Measurements from ENCODE around the gene PRUNE2. TPM values are rescaled to one million over a fixed set of nuclear protein-coding genes. Genes with fewer than 3 reads are reported as not detected.

The PRUNE2 gene
- total and polyA plus RNA-seq, 8 donors, result 1.4 to 19.1 (median 4.6) TPM

DNA sequence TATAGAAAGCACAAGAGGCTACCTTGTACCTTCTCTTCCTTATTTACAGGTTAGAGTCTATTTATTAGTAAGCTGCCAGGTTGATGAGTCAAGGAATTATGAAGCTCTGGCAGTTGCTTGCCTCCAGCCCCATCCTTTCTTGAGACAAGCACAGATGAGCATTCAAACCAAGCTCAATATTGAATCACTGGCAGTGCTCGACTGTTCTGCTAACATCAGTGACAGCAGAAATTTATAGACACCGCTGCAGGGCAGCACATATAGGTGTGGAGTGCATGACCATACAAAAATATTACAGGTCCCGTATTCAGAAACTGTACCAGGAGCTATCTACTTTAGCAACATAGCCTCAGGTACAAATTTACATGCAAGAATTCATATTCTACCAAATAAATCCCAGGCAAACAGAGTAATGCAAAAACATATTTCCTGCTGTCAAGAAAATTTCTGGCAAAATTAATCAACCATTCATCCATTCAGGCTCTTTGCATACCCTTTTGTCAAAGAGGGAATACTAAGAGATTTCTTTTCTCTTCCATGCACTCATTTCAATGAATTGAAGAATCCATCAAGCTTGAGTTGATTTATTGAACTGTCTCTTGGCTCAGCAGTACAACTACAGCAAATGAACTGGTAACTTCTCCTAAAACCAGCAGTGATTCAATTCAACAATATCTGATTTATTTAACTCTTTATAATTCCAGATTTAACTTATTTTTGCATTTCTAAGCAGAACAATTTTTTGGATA lies 168.6 kb downstream of the PRUNE2 start:
- 76 to 86% methylated on average over 3 of the region's 3 CpGs for WGBS, 2 donors
- no peak for ATAC-seq
- TF ChIP-seq, protein P1, sequence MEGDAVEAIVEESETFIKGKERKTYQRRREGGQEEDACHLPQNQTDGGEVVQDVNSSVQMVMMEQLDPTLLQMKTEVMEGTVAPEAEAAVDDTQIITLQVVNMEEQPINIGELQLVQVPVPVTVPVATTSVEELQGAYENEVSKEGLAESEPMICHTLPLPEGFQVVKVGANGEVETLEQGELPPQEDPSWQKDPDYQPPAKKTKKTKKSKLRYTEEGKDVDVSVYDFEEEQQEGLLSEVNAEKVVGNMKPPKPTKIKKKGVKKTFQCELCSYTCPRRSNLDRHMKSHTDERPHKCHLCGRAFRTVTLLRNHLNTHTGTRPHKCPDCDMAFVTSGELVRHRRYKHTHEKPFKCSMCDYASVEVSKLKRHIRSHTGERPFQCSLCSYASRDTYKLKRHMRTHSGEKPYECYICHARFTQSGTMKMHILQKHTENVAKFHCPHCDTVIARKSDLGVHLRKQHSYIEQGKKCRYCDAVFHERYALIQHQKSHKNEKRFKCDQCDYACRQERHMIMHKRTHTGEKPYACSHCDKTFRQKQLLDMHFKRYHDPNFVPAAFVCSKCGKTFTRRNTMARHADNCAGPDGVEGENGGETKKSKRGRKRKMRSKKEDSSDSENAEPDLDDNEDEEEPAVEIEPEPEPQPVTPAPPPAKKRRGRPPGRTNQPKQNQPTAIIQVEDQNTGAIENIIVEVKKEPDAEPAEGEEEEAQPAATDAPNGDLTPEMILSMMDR (IDR thresholded peaks at IDR 0.05), result no peak
- H3K4me1 ChIP-seq, result no peaks in the 10 kb centered on the region
- intact Hi-C loops (cut with DNase I), result no loop called here
- no peaks in the 10 kb centered on the region for H3K9me3 ChIP-seq
- peaks cover 0 to 4% (median 0%) of the 10 kb centered on the region in 4 donors for H3K27me3 ChIP-seq
- no peak overlapping the region for H3K4me3 ChIP-seq
- no peaks in the 10 kb centered on the region for H3K36me3 ChIP-seq
- no peak for DNase-seq
- FAIRE-seq, result no peak
- H3K27ac ChIP-seq, result no peak overlapping the region

DNA sequence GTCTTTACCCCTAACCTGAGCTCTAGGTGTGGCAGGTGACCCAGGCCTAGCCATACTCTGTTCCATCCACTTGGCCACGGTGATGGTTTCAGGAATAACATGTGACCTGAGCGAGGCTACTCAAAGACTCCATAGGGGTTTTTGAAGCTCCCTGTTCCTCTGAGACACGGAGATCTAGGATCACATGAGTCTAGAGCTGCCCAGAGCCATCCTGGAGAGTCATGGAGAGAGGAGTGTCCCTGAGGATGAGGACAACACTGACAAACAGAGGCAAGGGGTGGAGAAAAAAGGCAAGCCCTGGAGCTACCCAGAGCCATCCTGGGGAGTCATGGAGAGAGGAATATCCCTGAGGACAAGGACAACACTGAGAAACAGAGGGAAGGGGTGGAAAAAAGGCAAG lies 171.2 kb downstream of the PRUNE2 start:
- DNase-seq, result no peak
- Histone ChIP-seq H3K27ac (no peak overlapping the region), H3K4me3 (no peak overlapping the region), H3K36me3 (no peaks in the 10 kb centered on the region), H3K4me1 (peaks cover 0 to 1% (median 0%) of the 10 kb centered on the region in 3 donors), H3K27me3 (peaks cover 0 to 4% (median 0%) of the 10 kb centered on the region in 4 donors), H3K9me3 (no peaks in the 10 kb centered on the region)
- no peak for ATAC-seq
- TF ChIP-seq, protein P1 (IDR thresholded peaks at IDR 0.05), result no peak
- no peak for FAIRE-seq
- intact Hi-C loops (cut with DNase I), result no loop called here
- WGBS, 2 donors, result 80 to 94% methylated on average over 3 of the region's 3 CpGs

DNA sequence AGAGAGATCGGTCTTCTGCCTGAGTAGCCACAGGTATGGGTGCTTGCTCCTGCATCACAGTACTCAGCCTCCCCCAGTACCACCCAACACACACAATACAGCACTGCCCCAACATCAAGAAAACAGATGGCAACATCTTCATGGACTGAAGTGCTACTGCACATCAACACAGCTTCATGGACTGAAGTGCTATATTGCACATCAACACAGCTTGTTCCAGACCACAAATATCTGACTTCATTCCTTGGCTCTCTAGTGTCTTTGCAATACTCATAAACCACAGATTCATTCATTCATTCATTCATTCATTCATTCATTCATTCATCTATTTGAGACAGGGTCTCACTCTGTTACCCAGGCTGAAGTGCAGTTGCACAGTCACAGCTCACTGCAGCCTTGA lies 172.8 kb downstream of the PRUNE2 start:
- no peaks in the 10 kb centered on the region for H3K9me3 ChIP-seq
- no peaks in the 10 kb centered on the region for H3K36me3 ChIP-seq
- ATAC-seq (no peak), FAIRE-seq (no peak), DNase-seq (no peak)
- intact Hi-C loops (cut with DNase I), result no loop called here
- peaks cover 0 to 4% (median 0%) of the 10 kb centered on the region in 4 donors for H3K27me3 ChIP-seq
- H3K27ac ChIP-seq, result no peak overlapping the region
- H3K4me1 ChIP-seq, result peaks cover 0 to 5% (median 0%) of the 10 kb centered on the region in 3 donors
- 100% methylated on average over 1 of the region's 1 CpG for WGBS, 2 donors
- H3K4me3 ChIP-seq, result no peak overlapping the region
- TF ChIP-seq, protein P1 (IDR thresholded peaks at IDR 0.05), result no peak

DNA sequence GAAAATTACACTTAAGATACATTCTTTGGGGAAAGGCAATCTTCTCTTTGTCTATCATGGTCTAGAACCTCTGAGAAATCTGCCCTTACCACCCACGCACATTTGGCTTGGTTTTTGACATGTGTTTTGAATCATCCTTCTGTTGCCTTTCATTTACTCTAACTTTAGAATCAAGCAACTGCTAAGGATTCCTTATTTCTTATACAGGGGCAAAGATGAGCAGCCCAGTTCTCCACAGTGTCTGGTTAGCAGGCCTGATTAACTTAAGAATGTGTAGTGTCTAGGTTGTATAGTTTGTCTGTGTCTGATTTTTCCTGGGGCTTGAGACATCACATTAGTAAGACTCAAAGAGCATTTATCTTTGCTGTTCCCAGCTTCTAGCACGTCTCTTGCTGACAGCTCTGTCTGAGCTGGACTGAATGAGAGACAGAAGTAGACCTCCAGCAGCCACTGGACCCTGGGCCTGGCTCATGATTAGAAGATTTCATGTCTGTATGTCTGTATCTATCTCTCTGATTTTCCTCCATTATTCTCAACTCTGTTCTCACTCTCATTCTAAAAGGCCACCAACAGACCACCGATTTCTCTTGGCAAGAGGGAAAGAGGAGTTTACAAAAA lies 173.5 kb downstream of the PRUNE2 start:
- ATAC-seq (no peak), DNase-seq (no peak), FAIRE-seq (no peak)
- TF ChIP-seq, protein P1 (IDR thresholded peaks at IDR 0.05), result no peak
- H3K27ac ChIP-seq, result no peak overlapping the region
- H3K36me3 ChIP-seq, result no peaks in the 10 kb centered on the region
- intact Hi-C loops (cut with DNase I), result no loop called here
- no peak overlapping the region for H3K4me3 ChIP-seq
- H3K27me3 ChIP-seq, result no peaks in the 10 kb centered on the region
- peaks cover 0 to 5% (median 0%) of the 10 kb centered on the region in 3 donors for H3K4me1 ChIP-seq
- WGBS, 2 donors, result 61 to 69% methylated on average over 2 to 3 of the region's 3 CpGs
- no peaks in the 10 kb centered on the region for H3K9me3 ChIP-seq

DNA sequence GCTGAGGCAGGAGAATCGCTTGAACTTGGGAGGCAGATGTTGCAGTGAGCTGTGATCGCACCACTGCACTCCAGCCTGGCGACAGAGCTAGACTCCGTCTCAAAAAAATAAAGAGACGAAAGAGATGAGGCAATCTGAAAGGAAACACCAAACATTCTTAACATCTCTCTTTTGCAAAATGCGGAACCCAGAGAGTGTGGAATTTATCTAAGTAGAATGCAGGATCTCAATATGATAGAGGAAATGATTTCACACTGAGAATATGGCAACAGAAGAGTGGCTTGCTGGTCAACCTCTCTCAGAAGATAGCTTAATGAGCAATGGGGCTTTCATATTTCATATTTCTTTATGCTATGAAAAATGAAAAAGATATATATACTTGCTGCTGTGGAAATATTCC lies 175.1 kb downstream of the PRUNE2 start:
- no peak for ATAC-seq
- Histone ChIP-seq H3K4me3 (no peak overlapping the region), H3K4me1 (peaks cover 0 to 5% (median 0%) of the 10 kb centered on the region in 3 donors), H3K27ac (no peak overlapping the region), H3K36me3 (no peaks in the 10 kb centered on the region), H3K9me3 (no peaks in the 10 kb centered on the region), H3K27me3 (no peaks in the 10 kb centered on the region)
- intact Hi-C loops (cut with DNase I), result no loop called here
- no peak for DNase-seq
- no peak for FAIRE-seq
- TF ChIP-seq, protein P1 (IDR thresholded peaks at IDR 0.05), result no peak
- WGBS, 2 donors, result 92 to 97% methylated on average over 6 of the region's 6 CpGs
